GM12878 (cell line): ENCODE data around the gene MAP4K4. TPM values are rescaled to one million over a fixed set of nuclear protein-coding genes. Genes with fewer than 3 reads are reported as not detected.

Experiments
- ATAC-seq: fragments of 200-7000 bp; cut with Tn5 transposase; 3 replicates; pipeline ENCODE4 v1.9.1; 2020; ENCODE audit warnings: mild to moderate bottlenecking, moderate library complexity
- BruUV-seq: library from RNA; stranded (reverse); fragments of 400-500 nt; replicated peaks from 2 replicates; lab custom pipeline; 2021; lab: Mats Ljungman, UMichigan
- CTCF ChIA-PET: fragments of 300-600 bp; sonication (Branson Sonifier 250); formaldehyde crosslinking; extraction: SDS; loops from one replicate; lab custom pipeline; 2021; ENCODE audit warnings: inconsistent platforms; lab: Yijun Ruan, JAX
- POLR2A ChIA-PET: fragments of 350-600 bp; formaldehyde crosslinking; extraction: SDS; loops from one replicate; lab custom pipeline; 2021; ENCODE audit warnings: inconsistent platforms; lab: Charles Lee
- RAD21 ChIA-PET: fragments of 300-600 bp; sonication (Branson Sonifier 250); formaldehyde crosslinking; loops from one replicate; lab custom pipeline; 2023; ENCODE audit warnings: antibody characterized with exemption; ENCODE audit not compliant: unreplicated experiment; lab: Charles Lee
- SMC1A ChIA-PET: fragments of 300-600 bp; sonication (Branson Sonifier 250); formaldehyde crosslinking; loops from one replicate; lab custom pipeline; 2023; ENCODE audit not compliant: unreplicated experiment, uncharacterized antibody; lab: Charles Lee
- DNase-seq: peaks from one replicate; pipeline ENCODE4 v3.0.0-alpha.2; 2011; ENCODE audit warnings: low read depth, low spot score
- FAIRE-seq: peaks from 3 replicates; lab custom pipeline; 2011; peaks lifted over from hg19 to GRCh38; lab: Jason Lieb, UNC
- H2AFZ ChIP-seq: 2 replicates; pipeline ENCODE4 v1.6.0; 2011; ENCODE audit warnings: low read depth, low read length, control low read depth; ENCODE audit not compliant: control insufficient read depth
- H3K27ac ChIP-seq: 2 replicates; pipeline ENCODE4 v1.5.1; 2011; ENCODE audit warnings: control low read depth; ENCODE audit not compliant: control insufficient read depth, insufficient read depth
- H3K27me3 ChIP-seq, 2 experiments: replicated peaks in 1 of 2; 2 replicates each; pipeline versions ENCODE4 v1.6.0 to v1.6.1; 2011; ENCODE audit warnings: low read length in 1 of 2; ENCODE audit not compliant: control insufficient read depth in 2 of 2, insufficient read depth in 2 of 2
- H3K36me3 ChIP-seq, 2 experiments: 2 replicates each; pipeline ENCODE4 v1.5.1; 2011; ENCODE audit warnings: low read length in 1 of 2; ENCODE audit not compliant: control insufficient read depth in 2 of 2, insufficient read depth in 2 of 2
- H3K4me1 ChIP-seq: 2 replicates; pipeline ENCODE4 v1.6.1; 2011; ENCODE audit warnings: mild to moderate bottlenecking, low read length, moderate library complexity, mixed read lengths; ENCODE audit not compliant: control insufficient read depth, insufficient read depth
- H3K4me2 ChIP-seq: 2 replicates; pipeline ENCODE4 v1.6.0; 2011; ENCODE audit warnings: control low read depth; ENCODE audit not compliant: control insufficient read depth, insufficient read depth
- H3K4me3 ChIP-seq: fragments of 200-600 bp; sonication (generic); 2 replicates; pipeline ENCODE4 v1.5.1; 2016
- H3K79me2 ChIP-seq: 2 replicates; pipeline ENCODE4 v1.6.0; 2011; ENCODE audit warnings: low read length; ENCODE audit not compliant: control insufficient read depth, insufficient read depth
- H3K9ac ChIP-seq: 2 replicates; pipeline ENCODE4 v1.8.0; 2011; ENCODE audit warnings: low read length, control low read depth, mixed read lengths; ENCODE audit not compliant: control insufficient read depth, insufficient read depth
- H3K9me3 ChIP-seq: replicated peaks from 3 replicates; pipeline ENCODE4 v1.5.1; 2011; ENCODE audit warnings: mild to moderate bottlenecking, low read length; ENCODE audit not compliant: control insufficient read depth, insufficient read depth
- H4K20me1 ChIP-seq: 2 replicates; pipeline ENCODE4 v1.6.0; 2011; ENCODE audit not compliant: control insufficient read depth, insufficient read depth
- HCFC1 ChIP-seq: fragments of 150-350 bp; IDR thresholded peaks from 2 replicates; pipeline ENCODE4 v1.6.1; 2014; ENCODE audit warnings: low read length
- YBX1 ChIP-seq: fragments of 450-650 bp; IDR thresholded peaks from 2 replicates; pipeline ENCODE4 v1.6.1; 2016; ENCODE audit warnings: antibody characterized with exemption
- ZNF622 ChIP-seq: fragments of 450-650 bp; IDR thresholded peaks from 2 replicates; pipeline ENCODE4 v1.6.1; 2017; ENCODE audit warnings: mild to moderate bottlenecking, inconsistent platforms
- WGBS: methylation state at CpG from one replicate; pipeline ENCODE4 v1.1.6; 2016; ENCODE audit warnings: low lambda C conversion rate; ENCODE audit not compliant: insufficient replicate concordance, insufficient coverage; ENCODE audit errors: missing lambda C conversion rate; 5-methylcytosine and 5-hydroxymethylcytosine counted together
- in situ Hi-C: fragments of 300-500 bp; cut with MboI; formaldehyde crosslinking; loops from 9 replicates; pipeline ENCODE4 v1.14.3; 2018; ENCODE audit warnings: mixed read lengths
- intact Hi-C: fragments of 100-400 bp; cut with micrococcal nuclease; formaldehyde crosslinking; loops from one replicate; pipeline ENCODE4 v1.14.2; 2022; ENCODE audit not compliant: unreplicated experiment
- polyA plus RNA-seq, 11 experiments: library from polyadenylated mRNA; depleted of rRNA in 4 of 11; unstranded in 6 of 11; stranded (reverse) in 5 of 11; fragments of >200 nt; fragmentation: Nextera tagmentation in 4 of 11; fragmentation: Illumina TruSeq in 1 of 11; extraction: Ambion mirVana in 4 of 11; extraction: Trizol in 1 of 11; gene quantifications; 1 replicate in 1 of 11; 2 replicates in 10 of 11; pipeline versions ENCODE4 v1.2.1 to v1.2.3, GENCODE V29; 2011 to 2016; ENCODE audit warnings: inconsistent platforms in 2 of 11, missing spikeins in 2 of 11, low read depth in 1 of 11
- total RNA-seq, 4 experiments: library from RNA; depleted of rRNA in 3 of 4; stranded (reverse); fragments of >200 nt in 3 of 4; fragmentation: Illumina TruSeq in 1 of 4; extraction: Trizol in 1 of 4; gene quantifications; 2 replicates each; pipeline versions ENCODE4 v1.2.1 to v1.2.3, GENCODE V29; 2013 to 2021

Gene MAP4K4
- total and polyA plus RNA-seq, 10 of the 15 experiments (the other 5 are each of a cell fraction or from before 2014, with no cell fraction given) = 1.9 to 50.4 (median 9.7) TPM

- H3K9ac ChIP-seq = no peak overlapping the region
- SMC1A ChIA-PET = interaction anchor here (0.6 to 2.0 kb wide), 7 partner anchors 9 to 432 kb away, joined by 3 to 4 read pairs (median 3); no protein-coding TSS in a partner anchor
Measured at GRCh38 chr2:101850450-101850849, 152.9 kb downstream of the MAP4K4 start.

GRCh38 chr2:101850991-101851390 is 153.5 kb downstream of the MAP4K4 start:
- no peak for DNase-seq
- Histone ChIP-seq H3K27ac (no peak overlapping the region), H3K9me3 (no peaks in the 10 kb centered on the region), H2AFZ (no peak overlapping the region), H3K4me3 (no peak overlapping the region), H3K27me3 (no peaks in the 10 kb centered on the region), H3K4me2 (no peak overlapping the region), H3K36me3 (no peaks in the 10 kb centered on the region), H3K79me2 (no peaks in the 10 kb centered on the region), H3K4me1 (no peaks in the 10 kb centered on the region), H4K20me1 (no peaks in the 10 kb centered on the region), H3K9ac (no peak overlapping the region)
- intact Hi-C loops = no loop called here
- RAD21 ChIA-PET = no interaction called here
- CTCF ChIA-PET = interaction anchor here (0.8 to 1.8 kb wide), 6 partner anchors 14 to 155 kb away, joined by 3 to 10 read pairs (median 4); no protein-coding TSS in a partner anchor
- in situ Hi-C loops = no loop called here
- no peak for TF ChIP-seq YBX1
- ATAC-seq = no peak
- 93% methylated on average over 2 of the region's 2 CpGs for WGBS
- no TSS peak for BruUV-seq
- POLR2A ChIA-PET = no interaction called here
- SMC1A ChIA-PET = interaction anchor here (0.6 to 2.0 kb wide), 9 partner anchors 8 to 433 kb away, joined by 3 to 6 read pairs (median 4); no protein-coding TSS in a partner anchor
- FAIRE-seq = no peak

More at GRCh38 chr2:101850450-101850849, 152.9 kb downstream of the MAP4K4 start:
- Histone ChIP-seq H3K4me3 (no peak overlapping the region), H3K27me3 (no peaks in the 10 kb centered on the region), H2AFZ (no peak overlapping the region), H3K36me3 (no peaks in the 10 kb centered on the region), H3K4me2 (no peak overlapping the region), H3K9me3 (no peaks in the 10 kb centered on the region), H3K27ac (no peak overlapping the region), H4K20me1 (no peaks in the 10 kb centered on the region), H3K4me1 (no peaks in the 10 kb centered on the region)
- ATAC-seq (no peak), DNase-seq (no peak), FAIRE-seq (no peak)
- ChIA-PET POLR2A (no interaction called here), CTCF (interaction anchor here (1.1 to 1.8 kb wide), 6 partner anchors 15 to 155 kb away, joined by 3 to 10 read pairs (median 4); no protein-coding TSS in a partner anchor)
- in situ Hi-C loops = no loop called here
- 62% methylated on average over 2 of the region's 2 CpGs for WGBS
- TF ChIP-seq ZNF622 = no peak
- no peak for TF ChIP-seq HCFC1
- TF ChIP-seq, all 136 proteins: peak for 0
- BruUV-seq = no TSS peak
- RAD21 ChIA-PET = no interaction called here
- intact Hi-C loops = no loop called here
- H3K79me2 ChIP-seq = no peaks in the 10 kb centered on the region
